ENCODE results near the gene SLC4A9. TPM values are rescaled to one million over a fixed set of nuclear protein-coding genes. Genes with fewer than 3 reads are reported as not detected.

SLC4A9 gene
- polyA plus RNA-seq, 6 donors from 2014 or later, result not detected

- H3K9me3 Mint-ChIP-seq, result no peaks in the 10 kb centered on the region
- DNase-seq (no peak), ATAC-seq (ENCODE audit: low read depth in 2 of 2) (peak; percentile 24 to 32)
- no peaks in the 10 kb centered on the region for H3K36me3 Mint-ChIP-seq
- peak overlapping the region in 5 of 8 donors; percentile 27 to 76 (median 57) for H3K4me3 Mint-ChIP-seq
- peaks cover 6 to 9% (median 8%) of the 10 kb centered on the region in 3 donors for H3K4me1 Mint-ChIP-seq
- peaks cover 4 to 18% (median 7%) of the 10 kb centered on the region in 3 donors for H3K27me3 Mint-ChIP-seq
- H3K27ac Mint-ChIP-seq, result peak overlapping the region in 1 of 6 donors; percentile 50
Measured at GRCh38 chr5:140356853-140357725, 2.9 kb upstream of the SLC4A9 start.

- H3K9me3 Mint-ChIP-seq, result no peaks in the 10 kb centered on the region
- peaks cover 4 to 18% (median 7%) of the 10 kb centered on the region in 3 donors for H3K27me3 Mint-ChIP-seq
- H3K4me1 Mint-ChIP-seq, result peaks cover 6 to 11% (median 8%) of the 10 kb centered on the region in 3 donors
- peak overlapping the region in 5 of 8 donors; percentile 27 to 76 (median 57) for H3K4me3 Mint-ChIP-seq
- H3K36me3 Mint-ChIP-seq, result no peaks in the 10 kb centered on the region
- DNase-seq (peak; percentile 63), ATAC-seq (ENCODE audit: low read depth in 2 of 2) (peak; percentile 97 to 98)
- H3K27ac Mint-ChIP-seq, result no peak overlapping the region
Measured at GRCh38 chr5:140357726-140358093, 2.3 kb upstream of the SLC4A9 start.

GRCh38 chr5:140358738-140359310 is 1.2 kb upstream of the SLC4A9 start:
- no peaks in the 10 kb centered on the region for H3K36me3 Mint-ChIP-seq
- ATAC-seq (ENCODE audit: low read depth in 2 of 2) (no peak), DNase-seq (no peak)
- peak overlapping the region in 1 of 8 donors; percentile 21 for H3K4me3 Mint-ChIP-seq
- H3K9me3 Mint-ChIP-seq, result no peaks in the 10 kb centered on the region
- H3K27ac Mint-ChIP-seq, result no peak overlapping the region
- H3K4me1 Mint-ChIP-seq, result peaks cover 6 to 17% (median 16%) of the 10 kb centered on the region in 3 donors
- peaks cover 4 to 23% (median 7%) of the 10 kb centered on the region in 3 donors for H3K27me3 Mint-ChIP-seq

- Mint-ChIP-seq H3K27ac (no peak overlapping the region), H3K27me3 (peaks cover 4 to 17% (median 7%) of the 10 kb centered on the region in 3 donors), H3K9me3 (no peaks in the 10 kb centered on the region), H3K4me3 (no peak overlapping the region), H3K4me1 (peaks cover 6 to 17% (median 16%) of the 10 kb centered on the region in 3 donors), H3K36me3 (no peaks in the 10 kb centered on the region)
- no peak for ATAC-seq (ENCODE audit: low read depth in 2 of 2)
- DNase-seq, result no peak
Measured at GRCh38 chr5:140360681-140361479, 886 bp downstream of the SLC4A9 start.

- no peaks in the 10 kb centered on the region for H3K9me3 Mint-ChIP-seq
- H3K4me3 Mint-ChIP-seq, result no peak overlapping the region
- H3K27ac Mint-ChIP-seq, result peak overlapping the region in 2 of 6 donors; percentile 69 to 84
- no peaks in the 10 kb centered on the region for H3K36me3 Mint-ChIP-seq
- no peak for DNase-seq
- no peak for ATAC-seq (ENCODE audit: low read depth in 2 of 2)
- H3K4me1 Mint-ChIP-seq, result peaks cover 6 to 17% (median 16%) of the 10 kb centered on the region in 3 donors
- H3K27me3 Mint-ChIP-seq, result peaks cover 4 to 17% (median 7%) of the 10 kb centered on the region in 3 donors
Measured at GRCh38 chr5:140361901-140362300, 1.9 kb downstream of the SLC4A9 start.

- H3K4me3 Mint-ChIP-seq, result no peak overlapping the region
- H3K4me1 Mint-ChIP-seq, result peaks cover 6 to 15% (median 15%) of the 10 kb centered on the region in 3 donors
- H3K27ac Mint-ChIP-seq, result no peak overlapping the region
Measured at GRCh38 chr5:140362311-140362710, 2.3 kb downstream of the SLC4A9 start.

GRCh38 chr5:140362875-140363630 is 3.1 kb downstream of the SLC4A9 start:
- DNase-seq (peak; percentile 71), ATAC-seq (ENCODE audit: low read depth in 2 of 2) (peak; percentile 95 to 96)
- peak overlapping the region in 2 of 6 donors; percentile 22 to 42 for H3K27ac Mint-ChIP-seq
- peaks cover 0 to 8% (median 8%) of the 10 kb centered on the region in 3 donors for H3K4me1 Mint-ChIP-seq
- H3K27me3 Mint-ChIP-seq, result peaks cover 0 to 11% (median under 1%) of the 10 kb centered on the region in 3 donors
- H3K36me3 Mint-ChIP-seq, result no peaks in the 10 kb centered on the region
- H3K4me3 Mint-ChIP-seq, result peak overlapping the region in 7 of 8 donors; percentile 66 to 85 (median 77)
- H3K9me3 Mint-ChIP-seq, result no peaks in the 10 kb centered on the region

More at GRCh38 chr5:140362311-140362710, 2.3 kb downstream of the SLC4A9 start:
- no peaks in the 10 kb centered on the region for H3K36me3 Mint-ChIP-seq
- no peaks in the 10 kb centered on the region for H3K9me3 Mint-ChIP-seq
- ATAC-seq (ENCODE audit: low read depth in 2 of 2) (no peak), DNase-seq (no peak)
- peaks cover 4 to 17% (median 7%) of the 10 kb centered on the region in 3 donors for H3K27me3 Mint-ChIP-seq

GRCh38 chr5:140363631-140364471 is 3.9 kb downstream of the SLC4A9 start:
- Mint-ChIP-seq H3K36me3 (no peaks in the 10 kb centered on the region), H3K9me3 (no peaks in the 10 kb centered on the region), H3K4me3 (peak overlapping the region in 5 of 8 donors; percentile 66 to 85 (median 77)), H3K27me3 (peaks cover 0 to 5% (median 0%) of the 10 kb centered on the region in 3 donors), H3K4me1 (peaks cover 0 to 8% (median 8%) of the 10 kb centered on the region in 3 donors), H3K27ac (peak overlapping the region in 2 of 6 donors; percentile 33 to 36)
- ATAC-seq (ENCODE audit: low read depth in 2 of 2), result no peak
- no peak for DNase-seq

- no peaks in the 10 kb centered on the region for H3K36me3 Mint-ChIP-seq
- H3K27me3 Mint-ChIP-seq, result peaks cover 0 to 5% (median 0%) of the 10 kb centered on the region in 3 donors
- H3K9me3 Mint-ChIP-seq, result no peaks in the 10 kb centered on the region
- DNase-seq, result no peak
- H3K4me1 Mint-ChIP-seq, result peaks cover 0 to 8% (median 8%) of the 10 kb centered on the region in 3 donors
- no peak for ATAC-seq (ENCODE audit: low read depth in 2 of 2)
- no peak overlapping the region for H3K27ac Mint-ChIP-seq
- peak overlapping the region in 1 of 8 donors; percentile 16 for H3K4me3 Mint-ChIP-seq
Measured at GRCh38 chr5:140364472-140364765, 4.4 kb downstream of the SLC4A9 start.

GRCh38 chr5:140365282-140365681 is 5.3 kb downstream of the SLC4A9 start:
- Mint-ChIP-seq H3K9me3 (no peaks in the 10 kb centered on the region), H3K4me3 (no peak overlapping the region), H3K4me1 (peaks cover 0 to 8% (median 8%) of the 10 kb centered on the region in 3 donors), H3K27me3 (peaks cover 0 to 5% (median 0%) of the 10 kb centered on the region in 3 donors), H3K36me3 (no peaks in the 10 kb centered on the region), H3K27ac (no peak overlapping the region)
- no peak for ATAC-seq (ENCODE audit: low read depth in 2 of 2)
- no peak for DNase-seq

GRCh38 chr5:140365941-140366340 is 5.9 kb downstream of the SLC4A9 start:
- no peaks in the 10 kb centered on the region for H3K9me3 Mint-ChIP-seq
- H3K4me3 Mint-ChIP-seq, result no peak overlapping the region
- H3K27ac Mint-ChIP-seq, result no peak overlapping the region
- H3K27me3 Mint-ChIP-seq, result peaks cover 0 to 5% (median 0%) of the 10 kb centered on the region in 3 donors
- peaks cover 0 to 8% (median 8%) of the 10 kb centered on the region in 3 donors for H3K4me1 Mint-ChIP-seq
- DNase-seq, result no peak
- ATAC-seq (ENCODE audit: low read depth in 2 of 2), result no peak
- H3K36me3 Mint-ChIP-seq, result no peaks in the 10 kb centered on the region
